ENCODE measurements around the gene PTPN13. TPM values are rescaled to one million over a fixed set of nuclear protein-coding genes. Genes with fewer than 3 reads are reported as not detected.

The PTPN13 gene
- total RNA-seq, 4 donors from 2014 or later: 86.4 to 113 (median 92.6) TPM

DNA sequence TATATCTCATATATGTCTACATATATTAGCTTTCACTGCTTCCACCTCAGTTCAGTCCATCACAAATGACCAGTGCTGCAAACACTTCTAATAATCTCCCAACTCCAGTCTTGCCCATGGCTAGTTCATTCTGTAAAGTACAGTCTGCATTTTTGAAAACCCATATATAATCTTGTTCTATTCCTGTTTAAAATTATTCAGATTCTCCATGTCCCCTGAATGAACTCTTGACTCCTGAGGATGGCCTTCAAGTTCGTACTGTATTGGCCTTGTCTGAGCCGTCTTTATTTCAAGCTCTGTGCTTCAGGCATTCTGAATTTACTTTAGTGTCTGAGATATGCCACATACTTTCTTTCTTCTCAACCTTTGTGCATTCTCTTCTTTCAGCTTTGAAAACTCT is 84.7 kb downstream of the PTPN13 start:
- Histone ChIP-seq H3K4me3 (no peak overlapping the region), H3K27me3 (no peaks in the 10 kb centered on the region), H3K4me1 (peaks cover 0 to 4% (median 0%) of the 10 kb centered on the region in 4 donors), H3K9me3 (no peaks in the 10 kb centered on the region), H3K36me3 (peaks cover 0 to 18% (median 0%) of the 10 kb centered on the region in 3 donors), H3K27ac (no peak overlapping the region)
- 57 to 70% methylated on average over 2 of the region's 2 CpGs for WGBS, 2 donors
- no peak for DNase-seq (ENCODE audit: low spot score in 2 of 2)
- no peak for TF ChIP-seq POLR2A (IDR thresholded peaks at IDR 0.05)
- TF ChIP-seq EP300 (IDR thresholded peaks at IDR 0.05): no peak
- TF ChIP-seq, protein P1, sequence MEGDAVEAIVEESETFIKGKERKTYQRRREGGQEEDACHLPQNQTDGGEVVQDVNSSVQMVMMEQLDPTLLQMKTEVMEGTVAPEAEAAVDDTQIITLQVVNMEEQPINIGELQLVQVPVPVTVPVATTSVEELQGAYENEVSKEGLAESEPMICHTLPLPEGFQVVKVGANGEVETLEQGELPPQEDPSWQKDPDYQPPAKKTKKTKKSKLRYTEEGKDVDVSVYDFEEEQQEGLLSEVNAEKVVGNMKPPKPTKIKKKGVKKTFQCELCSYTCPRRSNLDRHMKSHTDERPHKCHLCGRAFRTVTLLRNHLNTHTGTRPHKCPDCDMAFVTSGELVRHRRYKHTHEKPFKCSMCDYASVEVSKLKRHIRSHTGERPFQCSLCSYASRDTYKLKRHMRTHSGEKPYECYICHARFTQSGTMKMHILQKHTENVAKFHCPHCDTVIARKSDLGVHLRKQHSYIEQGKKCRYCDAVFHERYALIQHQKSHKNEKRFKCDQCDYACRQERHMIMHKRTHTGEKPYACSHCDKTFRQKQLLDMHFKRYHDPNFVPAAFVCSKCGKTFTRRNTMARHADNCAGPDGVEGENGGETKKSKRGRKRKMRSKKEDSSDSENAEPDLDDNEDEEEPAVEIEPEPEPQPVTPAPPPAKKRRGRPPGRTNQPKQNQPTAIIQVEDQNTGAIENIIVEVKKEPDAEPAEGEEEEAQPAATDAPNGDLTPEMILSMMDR (IDR thresholded peaks at IDR 0.05): no peak

DNA sequence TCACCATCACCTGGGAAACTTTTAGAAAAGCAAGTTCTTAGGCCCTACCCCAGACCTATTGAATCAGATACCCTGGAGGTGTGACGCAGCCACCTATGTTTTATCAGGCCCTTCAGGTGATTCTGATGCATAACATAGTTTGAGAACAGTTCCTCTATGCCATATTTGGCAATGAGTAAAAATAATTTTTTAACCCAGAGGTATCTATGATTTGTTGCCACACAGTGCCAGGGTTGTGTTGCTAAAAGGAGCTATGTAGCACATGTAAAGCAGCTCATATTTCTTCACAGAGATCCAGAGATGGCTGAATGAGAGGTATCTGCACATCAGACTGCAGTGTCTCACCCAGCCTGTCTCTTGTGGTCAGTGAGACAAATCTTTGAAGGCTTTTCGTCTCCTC is 85.3 kb downstream of the PTPN13 start:
- H3K27me3 ChIP-seq: no peaks in the 10 kb centered on the region
- H3K4me1 ChIP-seq: peaks cover 0 to 4% (median 0%) of the 10 kb centered on the region in 4 donors
- H3K9me3 ChIP-seq: no peaks in the 10 kb centered on the region
- 97 to 100% methylated on average over 2 of the region's 2 CpGs for WGBS, 2 donors
- TF ChIP-seq EP300 (IDR thresholded peaks at IDR 0.05) (no peak), POLR2A (IDR thresholded peaks at IDR 0.05) (no peak)
- TF ChIP-seq, protein P1 (IDR thresholded peaks at IDR 0.05): no peak
- no peak for DNase-seq (ENCODE audit: low spot score in 2 of 2)
- H3K4me3 ChIP-seq: no peak overlapping the region
- H3K36me3 ChIP-seq: peaks cover 0 to 17% (median 0%) of the 10 kb centered on the region in 3 donors
- H3K27ac ChIP-seq: no peak overlapping the region

DNA sequence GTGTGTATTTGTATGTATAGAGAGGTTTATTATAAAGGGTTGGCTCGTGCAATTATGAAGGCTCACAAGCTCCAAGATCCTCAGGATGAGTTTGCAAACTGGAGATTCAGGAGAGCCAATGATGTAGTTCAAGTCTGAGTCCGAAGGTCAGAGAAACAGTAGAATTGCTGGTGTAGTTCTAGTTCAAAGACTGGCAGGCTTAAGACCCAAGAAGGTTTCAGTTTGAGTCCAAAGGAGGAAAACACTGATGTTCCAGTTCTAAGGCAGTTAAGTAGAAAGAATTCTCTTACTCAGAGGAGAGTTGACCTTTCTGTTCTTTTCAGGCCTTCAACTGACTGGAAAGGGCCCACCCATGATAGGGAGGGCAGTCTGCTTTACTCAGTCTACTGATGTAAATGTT is 89.1 kb downstream of the PTPN13 start:
- Histone ChIP-seq H3K4me1 (peaks cover 0 to 12% (median 0%) of the 10 kb centered on the region in 4 donors), H3K9me3 (no peaks in the 10 kb centered on the region), H3K27ac (no peak overlapping the region), H3K4me3 (no peak overlapping the region), H3K27me3 (no peaks in the 10 kb centered on the region), H3K36me3 (peaks cover 0 to 5% (median 0%) of the 10 kb centered on the region in 3 donors)
- DNase-seq (ENCODE audit: low spot score in 2 of 2): no peak
- WGBS, 2 donors: 84 to 91% methylated on average over 2 of the region's 2 CpGs
- TF ChIP-seq, protein P1 (IDR thresholded peaks at IDR 0.05): no peak
- TF ChIP-seq EP300 (IDR thresholded peaks at IDR 0.05) (no peak), POLR2A (IDR thresholded peaks at IDR 0.05) (no peak)

DNA sequence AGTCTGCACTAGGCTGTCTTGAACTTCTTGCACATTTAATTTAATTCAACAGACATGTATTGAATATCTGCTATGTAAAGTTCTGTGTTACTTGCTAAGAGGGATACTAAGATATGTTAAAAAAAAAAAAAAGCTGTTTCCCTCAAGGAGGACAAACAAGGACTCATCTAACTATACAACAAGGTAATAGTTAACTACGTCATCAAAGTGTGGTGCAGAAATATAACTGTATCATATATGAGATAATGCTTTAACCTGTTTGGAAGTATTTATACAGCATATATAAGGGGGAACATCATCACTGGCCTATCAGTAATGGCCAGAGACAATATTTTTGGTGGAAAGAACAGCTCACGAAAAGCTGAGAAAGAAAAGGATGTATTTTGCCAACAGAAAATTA is 89.9 kb downstream of the PTPN13 start:
- Histone ChIP-seq H3K27ac (no peak overlapping the region), H3K4me3 (no peak overlapping the region), H3K9me3 (no peaks in the 10 kb centered on the region), H3K4me1 (peaks cover 0 to 12% (median 0%) of the 10 kb centered on the region in 4 donors), H3K27me3 (no peaks in the 10 kb centered on the region), H3K36me3 (peaks cover 0 to 8% (median 0%) of the 10 kb centered on the region in 3 donors)
- no peak for DNase-seq (ENCODE audit: low spot score in 2 of 2)
- 78 to 94% methylated on average over 2 of the region's 2 CpGs for WGBS, 2 donors
- no peak for TF ChIP-seq POLR2A (IDR thresholded peaks at IDR 0.05)
- no peak for TF ChIP-seq EP300 (IDR thresholded peaks at IDR 0.05)
- TF ChIP-seq, protein P1 (IDR thresholded peaks at IDR 0.05): no peak

DNA sequence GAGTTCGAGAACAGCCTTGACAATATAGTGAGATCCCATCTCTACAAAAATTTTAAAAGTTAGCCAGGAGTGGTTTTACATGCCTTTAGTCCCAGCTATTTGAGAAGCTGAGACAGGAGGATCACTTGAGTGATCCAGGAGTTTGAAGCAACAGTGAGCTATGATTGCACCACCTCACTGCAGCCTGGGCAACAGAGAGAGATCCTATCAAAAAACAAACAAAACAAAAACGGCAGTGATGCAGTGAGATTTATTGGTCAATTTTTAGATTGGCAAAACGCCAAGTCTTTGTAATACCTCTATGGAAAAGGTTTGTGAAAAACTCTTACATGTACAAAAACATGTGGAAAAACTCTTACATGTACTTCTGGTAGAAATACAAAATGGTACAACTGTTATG is 91.3 kb downstream of the PTPN13 start:
- Histone ChIP-seq H3K9me3 (no peaks in the 10 kb centered on the region), H3K4me1 (peaks cover 0 to 12% (median 0%) of the 10 kb centered on the region in 4 donors), H3K27ac (peak overlapping the region in 1 of 4 donors; percentile 34), H3K4me3 (no peak overlapping the region), H3K36me3 (peaks cover 0 to 20% (median 0%) of the 10 kb centered on the region in 3 donors), H3K27me3 (no peaks in the 10 kb centered on the region)
- no peak for DNase-seq (ENCODE audit: low spot score in 2 of 2)
- TF ChIP-seq, protein P1 (IDR thresholded peaks at IDR 0.05): no peak
- TF ChIP-seq POLR2A (IDR thresholded peaks at IDR 0.05) (no peak), EP300 (IDR thresholded peaks at IDR 0.05) (no peak)
- WGBS, 2 donors: 46 to 61% methylated on average over 3 of the region's 3 CpGs
